ENCODE data around the gene RASSF5.

DNA sequence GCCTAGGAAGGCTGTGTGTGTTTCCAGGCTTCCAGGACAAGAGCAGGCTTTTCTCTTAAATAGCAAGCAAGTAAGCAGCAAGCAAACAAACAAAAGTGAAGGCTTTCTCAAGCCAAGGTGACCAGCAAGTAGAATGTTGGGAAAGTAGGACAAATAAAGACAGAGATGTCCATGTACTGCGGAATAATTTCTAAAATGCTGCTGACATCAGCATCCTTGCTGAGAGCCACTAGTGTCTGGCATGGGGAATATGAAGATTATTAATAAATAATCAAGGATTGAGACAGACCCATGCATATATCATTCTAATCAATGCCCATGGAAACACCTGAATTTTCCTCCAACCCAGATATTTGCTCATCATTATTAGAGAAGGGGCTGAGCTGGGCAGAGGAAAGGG, 121.6 kb downstream of the RASSF5 start:
- no peak for TF ChIP-seq ZNF274 (IDR thresholded peaks at IDR 0.05; ENCODE audit: low read depth, low read length)
- TF ChIP-seq YY1 (IDR thresholded peaks at IDR 0.05; ENCODE audit: insufficient read depth, insufficient read length): no peak
- TF ChIP-seq SUZ12 (IDR thresholded peaks at IDR 0.05; ENCODE audit: extremely low read depth, insufficient read depth, insufficient read length): no peak
